Activated naive CD8-positive, alpha-beta T cell (primary cell): Measurements from ENCODE around the gene RNF34.
A peak's percentile ranks its signal among the peaks of the same experiment; 100 is the strongest.

Experiments used
- H3K27ac Mint-ChIP-seq: one replicate; pipeline ENCODE4 v1.8.0; 2021; ENCODE audit warnings: mixed read lengths
- H3K27me3 Mint-ChIP-seq: one replicate; pipeline ENCODE4 v1.8.0; 2021; ENCODE audit warnings: mixed read lengths
- H3K36me3 Mint-ChIP-seq: one replicate; pipeline ENCODE4 v1.8.0; 2021; ENCODE audit warnings: mixed read lengths
- H3K4me1 Mint-ChIP-seq: one replicate; pipeline ENCODE4 v1.8.0; 2021; ENCODE audit warnings: low read depth, mixed read lengths
- H3K4me3 Mint-ChIP-seq: one replicate; pipeline ENCODE4 v1.8.0; 2021; ENCODE audit warnings: mild to moderate bottlenecking, mixed read lengths
- H3K9me3 Mint-ChIP-seq: one replicate; pipeline ENCODE4 v1.8.0; 2021; ENCODE audit warnings: low read depth, mixed read lengths

Gene RNF34

GRCh38 chr12:121461048-121461447, 61.1 kb downstream of the RNF34 start:
- Mint-ChIP-seq H3K27ac (no peak overlapping the region), H3K36me3 (no peaks in the 10 kb centered on the region), H3K27me3 (no peaks in the 10 kb centered on the region), H3K9me3 (no peaks in the 10 kb centered on the region), H3K4me3 (peak overlapping the region; percentile 5), H3K4me1 (peaks cover 56% of the 10 kb centered on the region)

DNA sequence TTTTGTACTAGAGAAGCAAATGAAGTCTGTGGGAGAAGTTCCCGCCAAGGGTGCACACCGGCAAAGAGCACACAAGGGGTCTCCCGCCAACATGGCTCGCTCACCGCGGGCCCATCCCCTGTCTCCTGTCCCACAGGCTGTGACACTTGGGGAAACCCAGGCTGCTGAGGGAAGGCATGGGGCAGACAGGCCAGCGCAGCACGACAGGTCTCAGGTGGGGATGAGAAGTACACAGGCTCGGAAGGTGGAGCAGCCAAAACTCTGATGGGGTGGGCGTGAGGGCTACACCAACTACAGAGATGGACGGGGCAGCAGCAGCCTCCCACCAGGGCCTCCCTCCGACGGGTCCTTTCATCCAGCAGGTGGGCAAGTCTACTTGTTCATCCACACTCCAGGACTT, 64.4 kb downstream of the RNF34 start:
- Mint-ChIP-seq H3K36me3 (no peaks in the 10 kb centered on the region), H3K27me3 (no peaks in the 10 kb centered on the region), H3K9me3 (no peaks in the 10 kb centered on the region), H3K4me1 (peaks cover 42% of the 10 kb centered on the region), H3K4me3 (peak overlapping the region; percentile 56), H3K27ac (no peak overlapping the region)

DNA sequence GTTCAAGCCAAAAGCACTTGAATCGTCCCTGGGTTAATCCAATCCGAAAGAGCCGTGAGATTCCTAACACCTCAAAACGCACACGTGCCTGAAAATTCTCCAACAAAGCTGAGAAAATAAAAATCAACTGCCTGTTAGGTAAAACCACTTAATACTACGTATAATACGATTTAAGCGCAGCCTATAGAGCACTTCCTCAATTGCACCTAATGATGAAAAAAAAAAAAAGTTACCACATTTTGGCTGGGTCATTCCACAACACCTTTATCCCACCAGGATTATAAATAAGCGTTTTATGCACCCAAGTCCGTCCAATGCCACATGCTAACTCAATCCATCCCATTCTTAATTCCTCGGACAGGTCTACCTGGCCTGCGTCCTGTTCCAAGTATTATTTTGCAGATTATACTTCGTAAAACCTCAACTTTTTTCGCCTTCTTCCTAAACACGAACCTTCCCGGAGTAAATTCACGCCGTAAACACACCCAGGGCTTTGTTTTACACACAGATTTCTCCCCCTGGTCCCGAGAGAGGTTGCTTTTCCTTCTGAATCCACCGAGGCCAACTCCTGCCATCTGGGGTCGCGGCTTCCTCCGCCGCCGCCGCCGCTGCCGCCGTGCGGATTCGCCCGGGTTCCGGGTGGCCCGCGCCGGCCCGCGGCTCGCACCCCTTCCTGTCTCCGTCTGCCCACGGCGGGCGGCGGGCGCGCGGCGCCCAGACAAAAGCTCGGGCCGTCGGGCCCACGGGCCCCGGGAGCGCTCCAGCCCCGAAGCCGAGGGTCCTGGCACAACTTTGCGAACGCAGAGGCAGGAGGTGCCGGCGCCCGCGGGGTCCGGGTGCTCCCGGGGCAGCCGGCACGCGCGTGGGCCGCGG, 66.2 kb downstream of the RNF34 start:
- Mint-ChIP-seq H3K9me3 (no peaks in the 10 kb centered on the region), H3K27ac (peak overlapping the region; percentile 94), H3K4me1 (peaks cover 29% of the 10 kb centered on the region)

GRCh38 chr12:121466794-121467637, 67.1 kb downstream of the RNF34 start:
- no peaks in the 10 kb centered on the region for H3K36me3 Mint-ChIP-seq
- H3K9me3 Mint-ChIP-seq: no peaks in the 10 kb centered on the region
- peak overlapping the region; percentile 20 for H3K4me3 Mint-ChIP-seq
- H3K27me3 Mint-ChIP-seq: no peaks in the 10 kb centered on the region
- H3K27ac Mint-ChIP-seq: no peak overlapping the region
- peaks cover 20% of the 10 kb centered on the region for H3K4me1 Mint-ChIP-seq

More for the DNA sequence above, 66.2 kb downstream of the RNF34 start:
- no peaks in the 10 kb centered on the region for H3K36me3 Mint-ChIP-seq
- H3K27me3 Mint-ChIP-seq: no peaks in the 10 kb centered on the region
- peak overlapping the region; percentile 97 for H3K4me3 Mint-ChIP-seq

- no peak overlapping the region for H3K27ac Mint-ChIP-seq
- H3K4me3 Mint-ChIP-seq: peak overlapping the region; percentile 54
Observed at GRCh38 chr12:121467638-121468498, 68.0 kb downstream of the RNF34 start.

DNA sequence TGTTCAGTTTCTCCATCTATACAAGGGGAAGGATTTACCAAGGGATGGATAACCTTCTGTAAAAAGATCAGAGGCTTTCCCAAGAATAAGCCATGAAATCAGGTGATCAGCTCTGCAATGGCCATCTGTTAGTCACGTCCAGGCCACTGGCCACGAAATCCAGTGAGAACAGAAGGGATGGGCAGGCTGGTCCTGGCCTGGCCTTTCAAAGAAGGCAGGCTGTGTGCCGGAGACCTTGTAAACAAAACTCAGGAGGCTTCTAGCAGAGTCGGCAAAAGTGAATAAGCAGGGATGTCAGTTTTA, 68.5 kb downstream of the RNF34 start:
- H3K9me3 Mint-ChIP-seq: no peaks in the 10 kb centered on the region
- H3K36me3 Mint-ChIP-seq: no peaks in the 10 kb centered on the region
- H3K27ac Mint-ChIP-seq: no peak overlapping the region
- H3K4me1 Mint-ChIP-seq: peaks cover 19% of the 10 kb centered on the region
- no peaks in the 10 kb centered on the region for H3K27me3 Mint-ChIP-seq
- H3K4me3 Mint-ChIP-seq: peak overlapping the region; percentile 54

More at GRCh38 chr12:121467638-121468498, 68.0 kb downstream of the RNF34 start:
- Mint-ChIP-seq H3K36me3 (no peaks in the 10 kb centered on the region), H3K4me1 (peaks cover 19% of the 10 kb centered on the region), H3K9me3 (no peaks in the 10 kb centered on the region), H3K27me3 (no peaks in the 10 kb centered on the region)

DNA sequence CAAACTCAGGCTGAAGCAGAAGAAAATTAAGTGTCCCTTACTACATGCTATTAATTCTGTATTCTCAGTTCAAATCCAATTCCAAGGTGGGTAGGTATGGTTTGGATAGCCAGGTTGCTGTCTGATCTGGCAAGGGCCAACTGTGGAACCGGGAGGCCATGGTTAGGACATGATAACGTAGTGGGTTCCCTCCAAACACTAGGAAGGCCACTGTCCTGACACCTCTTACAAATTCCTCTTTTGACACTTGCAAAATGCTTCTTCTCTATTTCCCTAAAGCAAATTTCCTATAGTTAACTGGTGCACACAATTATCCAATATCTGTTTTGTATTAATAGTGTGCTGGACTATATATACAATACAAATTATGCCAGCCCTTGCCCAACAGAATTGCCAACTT, 70.8 kb downstream of the RNF34 start:
- H3K9me3 Mint-ChIP-seq: no peaks in the 10 kb centered on the region
- H3K36me3 Mint-ChIP-seq: peaks cover 3% of the 10 kb centered on the region
- no peak overlapping the region for H3K4me3 Mint-ChIP-seq
- H3K27me3 Mint-ChIP-seq: no peaks in the 10 kb centered on the region
- H3K27ac Mint-ChIP-seq: no peak overlapping the region
- peaks cover 5% of the 10 kb centered on the region for H3K4me1 Mint-ChIP-seq

DNA sequence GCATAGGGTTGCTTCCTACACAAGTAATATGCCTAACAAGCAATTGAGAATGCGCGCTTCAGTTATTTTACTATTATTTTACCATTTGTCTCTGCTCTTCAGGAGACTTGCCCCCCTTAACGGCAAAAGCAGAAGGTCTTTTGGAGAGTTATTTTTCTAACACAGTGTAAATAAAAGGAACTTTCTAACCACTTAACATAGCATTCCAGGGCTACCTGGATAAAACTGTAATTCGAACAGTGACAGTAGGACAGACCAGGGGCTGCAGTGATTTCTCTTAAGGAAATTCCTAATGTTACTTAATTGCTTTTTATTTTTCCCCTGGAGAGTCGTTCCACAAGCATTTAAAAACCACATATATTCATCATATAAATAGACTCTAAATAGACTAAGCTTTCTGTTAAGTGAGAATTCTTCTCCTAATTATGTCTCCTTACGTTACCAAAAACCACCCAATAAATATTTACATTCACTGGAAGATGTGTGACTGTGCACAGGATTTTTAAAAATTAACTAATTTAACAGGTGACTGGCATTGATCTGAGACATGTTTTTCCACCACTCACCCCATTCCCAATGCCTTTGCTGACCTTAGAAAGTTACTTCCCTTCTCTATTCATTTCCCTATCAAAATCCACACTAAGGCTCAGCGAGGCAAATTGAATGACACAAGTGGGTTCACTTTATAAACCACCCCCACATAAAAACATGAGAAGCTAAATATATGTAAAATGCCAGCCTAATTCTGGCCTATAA, 72.4 kb downstream of the RNF34 start:
- Mint-ChIP-seq H3K27me3 (no peaks in the 10 kb centered on the region), H3K36me3 (peaks cover 3% of the 10 kb centered on the region), H3K4me1 (no peaks in the 10 kb centered on the region), H3K4me3 (no peak overlapping the region), H3K27ac (no peak overlapping the region), H3K9me3 (no peaks in the 10 kb centered on the region)
